GM12872 (cell line): ENCODE data around the gene NCBP3.

ENCODE experiments used
- TF ChIP-seq, protein P1 (sequence below): IDR thresholded peaks from 3 replicates; pipeline ENCODE4 v1.5.1; 2011; ENCODE audit warnings: low read depth, mild to moderate bottlenecking, low read length, moderate library complexity; ENCODE audit not compliant: insufficient read depth

NCBP3 gene

DNA sequence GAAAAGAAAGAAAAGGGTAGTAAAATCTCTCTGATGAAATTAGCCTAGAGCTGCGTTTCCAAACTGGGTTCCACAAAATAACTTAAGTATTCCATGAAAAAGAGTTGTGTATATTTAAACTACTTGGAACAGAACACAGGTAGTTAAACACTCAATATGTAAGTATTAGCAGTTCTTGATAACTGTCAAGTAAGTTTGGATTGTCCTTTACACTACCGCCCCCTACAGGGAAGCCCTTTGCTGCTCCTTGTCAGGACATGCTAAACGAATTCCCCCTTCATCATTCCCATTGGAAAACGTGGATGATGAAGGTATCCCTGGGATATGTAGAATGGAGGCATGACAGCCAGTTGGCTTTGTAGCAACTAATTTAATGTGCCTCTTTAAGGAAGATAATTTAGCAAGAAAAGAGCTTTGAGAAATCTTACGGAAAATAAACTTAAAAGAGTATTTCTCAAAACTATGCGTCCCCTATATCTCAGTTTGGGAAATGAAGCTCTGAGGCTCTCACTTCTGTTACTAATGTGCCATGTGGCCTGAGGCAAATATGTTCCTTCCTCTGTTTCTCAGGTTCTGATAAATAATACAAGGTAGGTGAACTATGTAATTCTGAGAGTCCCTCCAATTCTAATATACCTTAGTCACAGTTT, 18.8 kb downstream of the NCBP3 start:
- TF ChIP-seq, protein P1, sequence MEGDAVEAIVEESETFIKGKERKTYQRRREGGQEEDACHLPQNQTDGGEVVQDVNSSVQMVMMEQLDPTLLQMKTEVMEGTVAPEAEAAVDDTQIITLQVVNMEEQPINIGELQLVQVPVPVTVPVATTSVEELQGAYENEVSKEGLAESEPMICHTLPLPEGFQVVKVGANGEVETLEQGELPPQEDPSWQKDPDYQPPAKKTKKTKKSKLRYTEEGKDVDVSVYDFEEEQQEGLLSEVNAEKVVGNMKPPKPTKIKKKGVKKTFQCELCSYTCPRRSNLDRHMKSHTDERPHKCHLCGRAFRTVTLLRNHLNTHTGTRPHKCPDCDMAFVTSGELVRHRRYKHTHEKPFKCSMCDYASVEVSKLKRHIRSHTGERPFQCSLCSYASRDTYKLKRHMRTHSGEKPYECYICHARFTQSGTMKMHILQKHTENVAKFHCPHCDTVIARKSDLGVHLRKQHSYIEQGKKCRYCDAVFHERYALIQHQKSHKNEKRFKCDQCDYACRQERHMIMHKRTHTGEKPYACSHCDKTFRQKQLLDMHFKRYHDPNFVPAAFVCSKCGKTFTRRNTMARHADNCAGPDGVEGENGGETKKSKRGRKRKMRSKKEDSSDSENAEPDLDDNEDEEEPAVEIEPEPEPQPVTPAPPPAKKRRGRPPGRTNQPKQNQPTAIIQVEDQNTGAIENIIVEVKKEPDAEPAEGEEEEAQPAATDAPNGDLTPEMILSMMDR: peak; percentile 88

DNA sequence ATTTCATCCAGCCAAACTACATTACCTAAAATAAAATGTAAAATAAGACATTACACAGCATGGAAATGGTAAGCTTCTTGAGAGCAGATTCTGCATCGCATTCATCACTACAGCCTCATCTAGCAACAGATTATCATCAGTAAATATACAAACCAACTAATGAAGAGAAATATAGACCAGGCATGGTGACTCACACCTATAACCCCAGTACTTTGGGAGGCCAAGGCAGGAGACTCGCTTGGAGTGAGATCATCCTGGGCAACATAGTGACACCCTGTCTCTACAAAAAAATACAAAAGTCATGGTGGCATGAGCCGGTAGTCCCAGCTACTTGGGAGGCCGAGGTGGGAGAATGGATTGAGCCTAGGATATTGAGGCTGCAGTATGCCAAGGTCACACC, 19.9 kb downstream of the NCBP3 start:
- TF ChIP-seq, protein P1: no peak

DNA sequence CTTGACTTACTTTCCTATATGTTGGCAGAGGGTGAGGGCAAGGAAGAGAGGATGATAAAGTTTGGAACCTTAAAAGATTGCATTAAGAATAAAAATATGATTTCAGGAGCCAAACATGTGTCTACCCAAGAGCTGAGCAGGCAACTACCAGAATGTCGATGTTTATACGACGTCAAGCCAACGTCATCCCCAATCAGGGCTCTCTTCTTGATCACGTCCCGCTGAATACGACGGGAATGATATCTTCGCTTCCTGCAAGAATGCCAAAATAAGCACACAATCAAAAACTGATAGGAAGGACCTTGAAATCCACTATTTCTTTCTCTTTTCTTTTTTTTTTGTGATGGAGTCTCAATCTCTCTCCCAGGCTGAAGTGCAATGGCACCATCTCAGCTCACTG, 24.9 kb downstream of the NCBP3 start:
- TF ChIP-seq, protein P1: no peak

DNA sequence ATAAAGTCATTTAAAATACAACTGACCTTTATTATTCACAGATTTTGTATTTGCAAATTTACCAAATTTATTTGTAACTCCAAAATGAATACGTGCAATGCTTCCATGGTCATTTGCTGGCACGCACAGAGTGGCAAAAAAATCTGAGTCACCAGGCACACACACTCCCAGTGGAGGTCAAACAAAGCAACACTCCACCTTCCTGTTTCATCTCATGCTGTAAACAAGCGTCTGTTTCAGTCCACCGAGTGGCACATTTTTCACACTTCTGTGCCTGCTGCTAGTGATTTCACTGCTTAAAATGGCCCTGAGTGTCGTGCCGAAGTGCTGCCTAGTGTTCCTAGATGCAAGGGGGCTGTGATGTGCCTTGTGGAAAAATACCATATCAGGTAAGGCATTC, 27.3 kb downstream of the NCBP3 start:
- TF ChIP-seq, protein P1: no peak

DNA sequence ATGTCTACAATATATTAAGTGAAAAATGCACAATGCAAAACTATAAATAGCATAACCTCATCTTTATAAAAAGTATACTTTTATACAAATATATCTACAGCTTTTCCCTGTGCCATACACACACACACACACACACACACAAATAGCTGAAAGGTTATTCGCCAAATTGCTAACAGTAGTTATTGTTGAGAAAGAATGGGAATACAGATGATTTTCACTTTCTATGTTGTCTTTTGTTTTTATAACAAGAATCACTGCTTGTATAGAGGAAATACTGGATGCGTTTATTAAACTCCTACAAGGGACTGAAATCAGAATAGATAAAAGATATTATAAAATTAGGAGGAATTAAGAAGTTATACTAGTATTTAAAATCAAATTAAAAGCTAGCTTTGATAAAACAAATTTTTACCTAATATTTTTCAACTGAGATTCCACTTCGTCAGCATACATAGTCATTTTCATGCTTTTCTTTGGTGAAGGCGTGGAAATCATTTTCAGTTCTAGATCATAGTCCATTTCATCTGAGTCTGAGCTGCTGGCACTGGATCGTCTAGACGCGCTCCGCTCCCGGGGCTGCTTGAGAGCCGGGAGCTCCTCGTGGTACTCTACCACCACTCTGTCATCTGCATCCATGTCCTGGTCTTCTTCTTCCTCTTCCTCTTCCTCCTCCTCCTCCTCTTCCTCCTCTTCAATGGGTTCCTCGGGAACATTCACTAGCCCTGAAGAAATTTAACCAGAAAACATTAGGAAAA, 28.0 kb downstream of the NCBP3 start:
- TF ChIP-seq, protein P1: no peak

DNA sequence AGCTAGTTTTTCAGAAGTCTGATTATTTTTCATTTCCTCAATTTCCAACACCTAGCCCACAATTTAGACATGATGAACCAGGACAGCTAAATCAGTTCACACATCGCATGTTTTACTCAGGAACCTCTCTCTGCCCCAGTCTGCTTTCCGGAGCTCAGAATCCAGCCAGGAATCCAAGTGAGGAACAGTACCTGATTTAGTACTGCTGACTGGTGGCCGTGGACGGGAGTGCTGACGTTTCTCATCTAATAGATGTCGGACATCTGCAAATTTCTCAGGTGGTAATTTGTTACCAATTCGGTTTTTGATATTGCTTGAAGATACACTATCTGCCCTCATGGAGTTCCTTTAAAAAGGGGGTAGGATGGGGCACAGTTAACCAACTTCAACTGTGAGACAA, 30.1 kb downstream of the NCBP3 start:
- TF ChIP-seq, protein P1: no peak

DNA sequence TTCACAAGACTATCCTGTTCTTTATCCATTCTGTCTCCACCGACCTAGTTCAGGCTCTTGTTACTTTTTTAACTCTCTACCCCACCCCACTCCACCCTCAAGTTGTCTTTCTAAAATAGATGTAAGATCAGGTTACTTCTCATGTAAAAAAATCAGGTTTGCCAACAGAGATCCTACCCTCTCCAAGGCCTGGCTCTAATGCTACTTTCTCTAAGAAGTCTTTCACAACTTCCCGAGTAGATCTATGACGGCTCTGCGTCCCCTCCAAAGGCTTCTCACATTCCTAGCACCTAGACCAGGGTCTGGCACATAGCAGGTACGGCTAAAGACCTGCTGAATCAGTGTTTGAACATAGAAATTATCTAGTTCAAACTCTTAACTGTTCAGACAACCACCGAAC, 30.9 kb downstream of the NCBP3 start:
- TF ChIP-seq, protein P1: no peak
